GM18907 (cell line): Measurements from ENCODE around the gene NOS1.

Experiments
- ATAC-seq: cut with Tn5 transposase; IDR thresholded peaks from one replicate; pipeline ENCODE4 v1.9.1; 2021; ENCODE audit warnings: mild to moderate bottlenecking, moderate library complexity; ENCODE audit not compliant: unreplicated experiment

The NOS1 gene

GRCh38 chr12:117180758-117181467 is 180.5 kb downstream of the NOS1 start:
- no peak for ATAC-seq

- no peak for ATAC-seq
These were observed 182.7 kb downstream of the NOS1 start for GRCh38 chr12:117178745-117179144.

GRCh38 chr12:117178301-117178700 is 183.1 kb downstream of the NOS1 start:
- ATAC-seq, result no peak

DNA sequence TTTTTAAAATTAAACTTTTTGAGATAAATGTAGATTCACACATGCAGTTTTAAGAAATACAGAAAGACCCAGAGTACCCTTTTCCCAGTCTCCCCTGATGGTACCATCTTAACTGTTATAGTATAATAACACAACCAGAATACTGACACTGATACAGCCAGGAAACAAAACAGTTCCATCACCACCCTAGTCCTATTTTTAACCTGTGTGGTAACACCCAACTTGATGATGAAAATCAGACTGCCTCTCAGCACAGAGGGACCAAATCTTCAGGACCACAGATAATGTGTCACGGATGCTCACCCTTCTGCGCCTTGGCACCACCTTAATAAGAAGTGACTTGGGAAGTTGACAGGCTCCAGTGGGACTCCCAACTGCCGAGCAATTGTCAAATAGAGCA is 189.3 kb downstream of the NOS1 start:
- no peak for ATAC-seq

- no peak for ATAC-seq
These were observed 189.8 kb downstream of the NOS1 start for GRCh38 chr12:117171499-117172162.

DNA sequence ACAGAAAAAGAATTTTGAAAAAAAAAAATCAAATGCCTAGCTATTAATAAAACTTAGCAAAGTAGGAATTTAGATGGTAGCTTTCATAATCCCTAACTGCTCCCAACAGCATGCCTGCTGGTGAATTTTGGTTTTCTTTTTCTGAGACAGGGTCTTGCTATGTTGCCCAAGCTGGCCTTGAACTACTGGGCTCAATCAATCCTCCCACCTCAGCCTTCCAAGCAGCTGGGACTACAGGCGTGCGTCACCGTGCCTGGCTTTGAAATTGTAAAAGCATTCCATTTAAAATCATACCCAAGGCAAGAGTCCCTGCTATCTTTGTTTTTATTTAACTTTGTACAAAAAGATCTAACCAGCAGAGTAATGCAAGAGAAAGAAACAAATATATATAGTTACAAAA is 191.9 kb downstream of the NOS1 start:
- ATAC-seq, result no peak

GRCh38 chr12:117168976-117169375 is 192.4 kb downstream of the NOS1 start:
- no peak for ATAC-seq

- ATAC-seq, result no peak
These were observed 193.7 kb downstream of the NOS1 start for GRCh38 chr12:117167769-117168168.

- ATAC-seq, result no peak
These were observed 195.3 kb downstream of the NOS1 start for GRCh38 chr12:117166107-117166506.

GRCh38 chr12:117165342-117165741 is 196.1 kb downstream of the NOS1 start:
- ATAC-seq, result no peak

DNA sequence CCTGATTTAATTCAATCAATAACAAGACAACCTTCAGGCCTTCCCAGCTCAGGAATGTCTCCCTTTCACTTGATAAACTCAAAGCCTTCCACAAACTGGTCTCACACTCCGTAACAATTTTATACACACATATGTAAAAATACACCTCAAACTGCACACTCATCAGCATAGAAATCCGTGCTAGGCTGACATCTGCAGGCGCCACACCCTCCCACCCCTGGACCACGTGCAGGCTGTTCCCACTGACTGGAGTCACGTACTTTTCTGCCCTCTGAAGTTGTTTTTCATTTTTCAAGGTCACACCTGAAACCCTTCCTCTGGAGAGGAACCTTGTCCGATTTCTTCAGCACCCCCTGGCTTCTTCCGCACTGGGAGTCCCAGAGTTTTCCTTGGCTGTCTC is 198.8 kb downstream of the NOS1 start:
- no peak for ATAC-seq

DNA sequence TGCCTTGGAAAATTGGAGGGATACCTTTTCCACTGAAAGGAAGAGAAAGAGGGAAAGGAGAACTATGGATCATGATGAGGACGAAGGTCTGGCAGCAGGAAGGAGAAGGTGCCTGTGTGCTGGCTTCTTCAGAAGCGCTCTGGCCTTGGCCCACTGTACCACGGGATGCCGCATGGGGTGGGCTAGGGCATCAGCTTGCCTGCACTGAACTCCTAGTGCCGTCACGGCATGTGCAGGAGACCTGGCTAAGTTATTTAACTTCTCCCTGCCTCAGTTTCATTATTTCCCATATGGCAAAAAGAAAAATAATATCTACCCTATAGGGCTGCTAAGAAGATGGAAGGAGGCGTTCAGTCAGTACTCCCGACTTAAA is 199.3 kb downstream of the NOS1 start:
- ATAC-seq, result no peak

GRCh38 chr12:117161460-117162166 is 199.8 kb downstream of the NOS1 start:
- ATAC-seq, result no peak

DNA sequence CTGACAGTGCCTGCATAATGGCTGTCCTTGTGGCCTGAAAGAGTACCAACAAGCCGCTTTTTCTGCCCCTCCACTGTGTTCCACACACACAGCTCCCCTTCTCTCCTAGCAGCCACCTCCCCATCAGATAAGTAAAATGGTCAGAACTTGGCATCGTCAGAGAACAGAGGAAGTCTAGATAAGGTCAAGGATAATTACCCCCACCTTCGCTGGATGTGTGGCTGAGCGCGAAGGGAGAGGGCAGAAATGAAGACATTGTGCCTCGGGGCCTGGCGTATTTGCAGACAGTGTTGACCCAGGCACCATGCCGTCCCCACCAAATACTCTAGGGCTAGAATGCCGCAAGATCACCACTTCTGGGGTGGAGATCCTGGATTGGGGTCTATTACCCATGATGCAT is 201.8 kb downstream of the NOS1 start:
- no peak for ATAC-seq

- ATAC-seq, result no peak
These were observed 202.4 kb downstream of the NOS1 start for GRCh38 chr12:117158911-117159553.
